Osteoblast (primary cell): ENCODE measurements around the gene SCIMP. TPM values are rescaled to one million over a fixed set of nuclear protein-coding genes. Genes with fewer than 3 reads are reported as not detected.
"Not testable (repeated sequence)": the region's sequence is repeated elsewhere in the genome, so short reads cannot be mapped to it uniquely, and the experiment has no call there.

Source experiments
- DNase-seq: peaks from one replicate; pipeline ENCODE4 v3.0.0; 2011; ENCODE audit warnings: low spot score, mixed read lengths; ENCODE audit not compliant: insufficient read length; ENCODE audit errors: missing footprints
- H2AFZ ChIP-seq: 2 replicates; pipeline ENCODE4 v1.6.0; 2011; ENCODE audit warnings: mild to moderate bottlenecking, low read length
- H3K27ac ChIP-seq: 2 replicates; pipeline ENCODE4 v1.5.1; 2011; ENCODE audit warnings: mild to moderate bottlenecking, low read depth, low read length, moderate library complexity
- H3K27me3 ChIP-seq: 2 replicates; pipeline ENCODE4 v1.6.0; 2012; ENCODE audit warnings: mild to moderate bottlenecking, control low read depth, inconsistent platforms, low read length, moderate library complexity; ENCODE audit not compliant: insufficient read depth
- H3K36me3 ChIP-seq: 2 replicates; pipeline ENCODE4 v1.5.1; 2011; ENCODE audit warnings: mild to moderate bottlenecking, low read length, control low read depth, moderate library complexity; ENCODE audit not compliant: insufficient read depth
- H3K4me1 ChIP-seq: 2 replicates; pipeline ENCODE4 v1.5.1; 2011; ENCODE audit warnings: mild to moderate bottlenecking, low read length, control low read depth, moderate library complexity; ENCODE audit not compliant: insufficient read depth
- H3K4me2 ChIP-seq: 2 replicates; pipeline ENCODE4 v1.6.0; 2011; ENCODE audit warnings: mild to moderate bottlenecking, low read length; ENCODE audit not compliant: insufficient read depth
- H3K4me3 ChIP-seq: fragments of 200-600 bp; sonication (generic); 3 replicates; pipeline ENCODE4 v1.5.1; 2012; ENCODE audit warnings: mild to moderate bottlenecking, low read length, inconsistent platforms; ENCODE audit not compliant: insufficient read depth
- H3K79me2 ChIP-seq: 2 replicates; pipeline ENCODE4 v1.6.0; 2012; ENCODE audit warnings: mild to moderate bottlenecking, low read length, control low read depth, inconsistent platforms; ENCODE audit not compliant: insufficient read depth
- H3K9me3 ChIP-seq: 2 replicates; pipeline ENCODE4 v1.5.1; 2011; ENCODE audit warnings: low read depth, low read length, control low read depth
- H4K20me1 ChIP-seq: 2 replicates; pipeline ENCODE4 v1.6.0; 2012; ENCODE audit warnings: mild to moderate bottlenecking, low read length, control low read depth; ENCODE audit not compliant: insufficient read depth
- CTCF ChIP-seq: IDR thresholded peaks from 2 replicates; pipeline ENCODE4 v1.5.1; 2011; ENCODE audit warnings: mild to moderate bottlenecking, low read depth, low read length, moderate library complexity; ENCODE audit errors: extremely low read depth
- total RNA-seq: library from RNA; depleted of rRNA; stranded (reverse); fragments of >200 nt; gene quantifications from 2 replicates; pipeline ENCODE4 v1.2.3, GENCODE V29; 2012

SCIMP gene
- total RNA-seq, 1 donor = not detected

GRCh38 chr17:5165791-5166564 lies 68.7 kb downstream of the SCIMP start:
- not testable (repeated sequence) for H3K36me3 ChIP-seq, DNase-seq, H3K4me2 ChIP-seq, H3K4me1 ChIP-seq, H3K79me2 ChIP-seq, H3K9me3 ChIP-seq, H3K27me3 ChIP-seq, H4K20me1 ChIP-seq, H3K4me3 ChIP-seq
- peak overlapping the region; percentile 51 for H3K27ac ChIP-seq
- H2AFZ ChIP-seq = peak overlapping the region; percentile 29

GRCh38 chr17:5164436-5164835 lies 70.2 kb downstream of the SCIMP start:
- Histone ChIP-seq H3K36me3 (no peaks in the 10 kb centered on the region), H3K27ac (no peak overlapping the region), H3K9me3 (no peaks in the 10 kb centered on the region), H3K27me3 (peaks cover 2% of the 10 kb centered on the region), H3K4me3 (no peak overlapping the region), H4K20me1 (no peaks in the 10 kb centered on the region), H3K4me2 (no peak overlapping the region), H3K4me1 (no peaks in the 10 kb centered on the region), H3K79me2 (no peaks in the 10 kb centered on the region), H2AFZ (no peak overlapping the region)
- DNase-seq = no peak
- TF ChIP-seq CTCF = no peak

DNA sequence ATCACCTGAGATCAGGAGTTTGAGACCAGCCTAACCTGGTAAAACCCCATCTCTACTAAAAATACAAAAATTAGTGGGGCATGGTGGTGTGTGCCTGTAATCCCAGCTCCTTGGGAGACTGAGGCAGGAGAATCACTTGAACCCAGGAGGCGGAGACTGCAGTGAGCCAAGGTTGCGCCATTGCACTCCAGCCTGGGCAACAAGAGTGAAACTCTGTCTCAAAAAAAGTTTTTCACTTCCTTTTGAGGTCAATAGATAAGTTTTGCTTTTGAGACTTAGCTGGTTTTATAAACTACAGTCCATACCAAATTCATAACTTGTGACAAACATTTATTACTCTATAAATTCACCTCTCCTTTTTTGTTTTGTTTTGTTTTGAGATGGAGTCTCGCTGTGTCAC lies 72.9 kb downstream of the SCIMP start:
- DNase-seq, H3K27ac ChIP-seq, H2AFZ ChIP-seq, H3K4me3 ChIP-seq, H3K27me3 ChIP-seq, H3K4me2 ChIP-seq, H3K9me3 ChIP-seq, H4K20me1 ChIP-seq, H3K79me2 ChIP-seq, H3K4me1 ChIP-seq, H3K36me3 ChIP-seq: not testable (repeated sequence)

DNA sequence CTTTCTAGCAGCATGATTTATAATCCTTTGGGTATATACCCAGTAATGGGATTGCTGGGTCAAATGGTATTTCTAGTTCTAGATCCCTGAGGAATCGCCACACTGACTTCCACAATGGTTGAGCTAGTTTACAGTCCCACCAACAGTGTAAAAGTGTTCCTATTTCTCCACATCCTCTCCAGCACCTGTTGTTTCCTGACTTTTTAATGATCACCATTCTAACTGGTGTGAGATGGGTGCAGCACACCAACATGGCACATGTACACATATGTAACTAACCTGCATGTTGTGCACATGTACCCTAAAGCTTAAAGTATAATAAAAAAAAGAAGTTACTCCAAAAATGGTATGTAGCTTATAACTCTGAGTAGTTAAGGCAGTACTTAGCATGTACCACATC lies 74.0 kb downstream of the SCIMP start:
- not testable (repeated sequence) for H3K4me2 ChIP-seq, H3K4me3 ChIP-seq, H3K79me2 ChIP-seq, H3K36me3 ChIP-seq, H3K27ac ChIP-seq, H3K4me1 ChIP-seq, H4K20me1 ChIP-seq, H2AFZ ChIP-seq, H3K9me3 ChIP-seq, DNase-seq, H3K27me3 ChIP-seq

Other genes with a start within 250 kb of the SCIMP start
- 14.7 and 19.2 TPM in 2 replicates for gene CAMTA2, start 247.2 kb downstream of the SCIMP start, total RNA-seq
- 0.29 and 0.36 TPM in 2 replicates for gene INCA1, start 237.3 kb downstream of the SCIMP start, total RNA-seq
- gene KIF1C, start 236.9 kb downstream of the SCIMP start, total RNA-seq = 54.6 and 54.8 TPM in 2 replicates
- gene SLC52A1, start 199.4 kb downstream of the SCIMP start, total RNA-seq = not detected in 2 replicates
- gene ZFP3, start 156.4 kb downstream of the SCIMP start, total RNA-seq = 3.5 and 3.6 TPM in 2 replicates
- 8.0 and 8.3 TPM in 2 replicates for gene ZNF232, start 123.0 kb downstream of the SCIMP start, total RNA-seq
- not detected in 2 replicates for gene USP6, start 118.8 kb downstream of the SCIMP start, total RNA-seq
- gene ZNF594, start 43.0 kb downstream of the SCIMP start, total RNA-seq = 8.7 and 11.5 TPM in 2 replicates
- gene RABEP1, start 47.4 kb upstream of the SCIMP start, total RNA-seq = 56.0 and 59.4 TPM in 2 replicates
- gene NUP88, start 184.8 kb upstream of the SCIMP start, total RNA-seq = 62.2 and 66.6 TPM in 2 replicates
- 40.2 and 51.6 TPM in 2 replicates for gene RPAIN, start 185.3 kb upstream of the SCIMP start, total RNA-seq
- 124 and 137 TPM in 2 replicates for gene C1QBP, start 204.3 kb upstream of the SCIMP start, total RNA-seq
- gene DHX33, start 234.1 kb upstream of the SCIMP start, total RNA-seq = 10.0 and 10.9 TPM in 2 replicates